Measurements from ENCODE around the gene MTMR6. TPM values are rescaled to one million over a fixed set of nuclear protein-coding genes. Genes with fewer than 3 reads are reported as not detected.

The MTMR6 gene
- total RNA-seq, 1 experiment from 2014 or later: 28.9 TPM

- BruUV-seq (replicated peaks): no TSS peak
- no peak for TF ChIP-seq EZH2 (IDR thresholded peaks at IDR 0.05; ENCODE audit: borderline replicate concordance, low read depth, low read length, poor library complexity, severe bottlenecking)
- TF ChIP-seq CTCF (conservative IDR thresholded peaks at IDR 0.05; ENCODE audit: low read depth, low read length): no peak
- Histone ChIP-seq H3K27ac (ENCODE audit: low read depth, low read length, poor library complexity, severe bottlenecking) (peak within 1 kb of the TSS; percentile 91), H3K4me3 (ENCODE audit: low read depth, low read length, poor library complexity, severe bottlenecking) (peak within 1 kb of the TSS; percentile 79), H3K36me3 (ENCODE audit: insufficient read depth, low read length, poor library complexity, severe bottlenecking) (peaks cover 26% of the 10 kb centered on the region), H3K27me3 (replicated peaks; ENCODE audit: insufficient read depth, low read depth, low read length, poor library complexity) (no peaks in the 10 kb centered on the region), H3K4me1 (ENCODE audit: insufficient read depth, low read length, poor library complexity, severe bottlenecking) (peaks cover 12% of the 10 kb centered on the region), H3K9me3 (ENCODE audit: low read depth, low read length, poor library complexity, severe bottlenecking) (no peaks in the 10 kb centered on the region)
- POLR2A ChIA-PET (ENCODE audit: low non-redundant PET): interaction anchor here (0.7 kb wide), 1 partner anchor 44 kb away, joined by 17 read pairs; no protein-coding TSS in a partner anchor
- DNase-seq (ENCODE audit: low spot score): peak; percentile 97
- intact Hi-C loops (cut with micrococcal nuclease; ENCODE audit: unreplicated experiment): loop anchor here (5.0 kb wide), 1 partner anchor 129 kb away; the partner anchor contains the start of gene AMER2
- CTCF ChIA-PET: no interaction called here
Measured at GRCh38 chr13:25301347-25302113, 14.2 kb upstream of the MTMR6 start, which contains the start of gene NUP58. TSS of gene NUP58 (plus strand) at chr13:25301625. CDS start at chr13:25301774, 149 bp downstream.

GRCh38 chr13:25300861-25301346, 13.6 kb upstream of the MTMR6 start:
- Histone ChIP-seq H3K36me3 (ENCODE audit: insufficient read depth, low read length, poor library complexity, severe bottlenecking) (peaks cover 21% of the 10 kb centered on the region), H3K4me3 (ENCODE audit: low read depth, low read length, poor library complexity, severe bottlenecking) (peak overlapping the region; percentile 79), H3K9me3 (ENCODE audit: low read depth, low read length, poor library complexity, severe bottlenecking) (no peaks in the 10 kb centered on the region), H3K27ac (ENCODE audit: low read depth, low read length, poor library complexity, severe bottlenecking) (peak overlapping the region; percentile 91), H3K27me3 (replicated peaks; ENCODE audit: insufficient read depth, low read depth, low read length, poor library complexity) (no peaks in the 10 kb centered on the region), H3K4me1 (ENCODE audit: insufficient read depth, low read length, poor library complexity, severe bottlenecking) (peaks cover 12% of the 10 kb centered on the region)
- POLR2A ChIA-PET (ENCODE audit: low non-redundant PET): interaction anchor here (0.6 kb wide), 1 partner anchor 120 kb away, joined by 10 read pairs; no protein-coding TSS in a partner anchor
- CTCF ChIA-PET: no interaction called here
- no peak for DNase-seq (ENCODE audit: low spot score)
- TF ChIP-seq EZH2 (IDR thresholded peaks at IDR 0.05; ENCODE audit: borderline replicate concordance, low read depth, low read length, poor library complexity, severe bottlenecking): no peak
- TF ChIP-seq CTCF (conservative IDR thresholded peaks at IDR 0.05; ENCODE audit: low read depth, low read length): no peak
- intact Hi-C loops (cut with micrococcal nuclease; ENCODE audit: unreplicated experiment): loop anchor here (5.0 kb wide), 1 partner anchor 129 kb away; the partner anchor contains the start of gene AMER2
- BruUV-seq (replicated peaks): TSS peak; percentile 79

GRCh38 chr13:25295701-25296100, 8.4 kb upstream of the MTMR6 start:
- no peaks in the 10 kb centered on the region for H3K27me3 ChIP-seq (replicated peaks; ENCODE audit: insufficient read depth, low read depth, low read length, poor library complexity)
- H3K4me1 ChIP-seq (ENCODE audit: insufficient read depth, low read length, poor library complexity, severe bottlenecking): peaks cover 18% of the 10 kb centered on the region
- no peak for DNase-seq (ENCODE audit: low spot score)
- no peaks in the 10 kb centered on the region for H3K9me3 ChIP-seq (ENCODE audit: low read depth, low read length, poor library complexity, severe bottlenecking)
- no peak overlapping the region for H3K4me3 ChIP-seq (ENCODE audit: low read depth, low read length, poor library complexity, severe bottlenecking)
- ChIA-PET CTCF (no interaction called here), POLR2A (ENCODE audit: low non-redundant PET) (no interaction called here)
- no peak for TF ChIP-seq CTCF (conservative IDR thresholded peaks at IDR 0.05; ENCODE audit: low read depth, low read length)
- no peak for TF ChIP-seq EZH2 (IDR thresholded peaks at IDR 0.05; ENCODE audit: borderline replicate concordance, low read depth, low read length, poor library complexity, severe bottlenecking)
- no TSS peak for BruUV-seq (replicated peaks)
- H3K36me3 ChIP-seq (ENCODE audit: insufficient read depth, low read length, poor library complexity, severe bottlenecking): no peaks in the 10 kb centered on the region
- intact Hi-C loops (cut with micrococcal nuclease; ENCODE audit: unreplicated experiment): no loop called here
- H3K27ac ChIP-seq (ENCODE audit: low read depth, low read length, poor library complexity, severe bottlenecking): no peak overlapping the region
